ENCODE results near the gene MIB1. TPM values are rescaled to one million over a fixed set of nuclear protein-coding genes. Genes with fewer than 3 reads are reported as not detected.

MIB1 gene
- total RNA-seq, 1 experiment from 2014 or later: 48.8 TPM

GRCh38 chr18:21851327-21851961, 110.9 kb downstream of the MIB1 start:
- H2BK15ac ChIP-seq (ENCODE audit: low read depth, low read length): no peak overlapping the region
- no peaks in the 10 kb centered on the region for H3K4me1 ChIP-seq (ENCODE audit: insufficient read depth, low read length)
- no peak overlapping the region for H3K14ac ChIP-seq (ENCODE audit: insufficient read depth, low read length)
- H2BK5ac ChIP-seq (ENCODE audit: insufficient read length, low read length): no peak overlapping the region
- Mint-ChIP-seq H3K27me3 (ENCODE audit: low read depth) (no peaks in the 10 kb centered on the region), H3K27ac (no peak overlapping the region), H3K4me3 (no peak overlapping the region), H3K4me1 (peaks cover 2 to 3% of the 10 kb centered on the region in 2 experiments; a peak in 2 of 4 replicates), H3K9me3 (no peaks in the 10 kb centered on the region), H3K36me3 (ENCODE audit: insufficient read depth in 1 of 3, low read depth in 3 of 3) (peaks cover 11 to 27% (median 27%) of the 10 kb centered on the region in 3 experiments)
- H3K27ac ChIP-seq (ENCODE audit: insufficient read length, low read depth, low read length): no peak overlapping the region
- no peaks in the 10 kb centered on the region for H3K79me2 ChIP-seq (ENCODE audit: insufficient read depth, low read length)
- H2BK12ac ChIP-seq (ENCODE audit: insufficient read length, low read depth, low read length): no peak overlapping the region
- H2BK20ac ChIP-seq (ENCODE audit: low read depth, low read length, poor library complexity, severe bottlenecking): no peak overlapping the region
- H3K9me3 ChIP-seq (ENCODE audit: control insufficient read depth, low read depth, low read length): no peaks in the 10 kb centered on the region
- TF ChIP-seq, protein P1, sequence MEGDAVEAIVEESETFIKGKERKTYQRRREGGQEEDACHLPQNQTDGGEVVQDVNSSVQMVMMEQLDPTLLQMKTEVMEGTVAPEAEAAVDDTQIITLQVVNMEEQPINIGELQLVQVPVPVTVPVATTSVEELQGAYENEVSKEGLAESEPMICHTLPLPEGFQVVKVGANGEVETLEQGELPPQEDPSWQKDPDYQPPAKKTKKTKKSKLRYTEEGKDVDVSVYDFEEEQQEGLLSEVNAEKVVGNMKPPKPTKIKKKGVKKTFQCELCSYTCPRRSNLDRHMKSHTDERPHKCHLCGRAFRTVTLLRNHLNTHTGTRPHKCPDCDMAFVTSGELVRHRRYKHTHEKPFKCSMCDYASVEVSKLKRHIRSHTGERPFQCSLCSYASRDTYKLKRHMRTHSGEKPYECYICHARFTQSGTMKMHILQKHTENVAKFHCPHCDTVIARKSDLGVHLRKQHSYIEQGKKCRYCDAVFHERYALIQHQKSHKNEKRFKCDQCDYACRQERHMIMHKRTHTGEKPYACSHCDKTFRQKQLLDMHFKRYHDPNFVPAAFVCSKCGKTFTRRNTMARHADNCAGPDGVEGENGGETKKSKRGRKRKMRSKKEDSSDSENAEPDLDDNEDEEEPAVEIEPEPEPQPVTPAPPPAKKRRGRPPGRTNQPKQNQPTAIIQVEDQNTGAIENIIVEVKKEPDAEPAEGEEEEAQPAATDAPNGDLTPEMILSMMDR (conservative IDR thresholded peaks at IDR 0.05): peak; percentile 56
- H2AFZ ChIP-seq (ENCODE audit: low read length): no peak overlapping the region
- no peak overlapping the region for H3K4me2 ChIP-seq (ENCODE audit: insufficient read depth, insufficient read length, low read length)
- no peaks in the 10 kb centered on the region for H3K79me1 ChIP-seq (ENCODE audit: insufficient read depth, low read depth, low read length, poor library complexity, severe bottlenecking)
- no peak overlapping the region for H3K23ac ChIP-seq (ENCODE audit: insufficient read length, low read depth, low read length)
- H3K9ac ChIP-seq (ENCODE audit: extremely low read depth, insufficient read length, low read length): no peak overlapping the region
- H3K27me3 ChIP-seq (ENCODE audit: insufficient read depth, low read length): no peaks in the 10 kb centered on the region
- no peak overlapping the region for H4K5ac ChIP-seq (ENCODE audit: insufficient read length, low read depth, low read length)
- no peaks in the 10 kb centered on the region for H4K20me1 ChIP-seq (ENCODE audit: control insufficient read depth, insufficient read depth, insufficient read length)
- H3K4ac ChIP-seq (ENCODE audit: low read depth, low read length): no peak overlapping the region
- no CpG with 5 or more reads among the region's 5 CpGs for WGBS (ENCODE audit: extremely low coverage, insufficient read length, low lambda C conversion rate)
- H3T11ph ChIP-seq (ENCODE audit: low read length): no peak overlapping the region
- no peak overlapping the region for H3K18ac ChIP-seq (ENCODE audit: insufficient read length, low read depth, low read length)
- no peak overlapping the region for H2BK120ac ChIP-seq (ENCODE audit: low read depth, low read length, poor library complexity, severe bottlenecking)
- no peak for DNase-seq
- H3K23me2 ChIP-seq (ENCODE audit: insufficient read length, low read depth, low read length, poor library complexity, severe bottlenecking): no peaks in the 10 kb centered on the region
- H2AK5ac ChIP-seq (ENCODE audit: insufficient read length, low read length): no peak overlapping the region
- no peak overlapping the region for H3K56ac ChIP-seq (ENCODE audit: insufficient read length, low read depth, low read length)
- H4K8ac ChIP-seq (replicated peaks; ENCODE audit: insufficient read length, low read depth, low read length): no peak overlapping the region
- H4K91ac ChIP-seq (ENCODE audit: insufficient read length, low read depth, low read length): no peak overlapping the region

Data from H9 (cell line).